Measurements from ENCODE around the gene INSIG2. TPM values are rescaled to one million over a fixed set of nuclear protein-coding genes. Genes with fewer than 3 reads are reported as not detected.
A peak's percentile ranks its signal among the peaks of the same experiment; 100 is the strongest.

Gene INSIG2
- total RNA-seq, 3 donors from 2014 or later (not counting 1 experiment from before 2014, with no cell fraction given): 9.5 to 20.5 (median 13.9) TPM

- ATAC-seq: no peak
- no peaks in the 10 kb centered on the region for H3K27me3 Mint-ChIP-seq (ENCODE audit: low read depth in 2 of 2)
- Histone ChIP-seq H3K27me3 (ENCODE audit: control insufficient read depth, insufficient read depth, low read length) (no peaks in the 10 kb centered on the region), H3K27ac (ENCODE audit: low read length) (no peak overlapping the region), H3K4me3 (ENCODE audit: low read length) (no peak overlapping the region), H3K9me3 (ENCODE audit: control insufficient read depth, insufficient read depth, low read length) (no peaks in the 10 kb centered on the region), H3K4me1 (ENCODE audit: control insufficient read depth, insufficient read depth, low read length) (peaks cover 4% of the 10 kb centered on the region), H3K36me3 (ENCODE audit: control insufficient read depth, insufficient read depth, low read length) (peaks cover 39% of the 10 kb centered on the region)
- no peaks in the 10 kb centered on the region for H3K9me3 Mint-ChIP-seq
- H3K36me3 Mint-ChIP-seq: no peaks in the 10 kb centered on the region
- H3K27ac Mint-ChIP-seq: no peak overlapping the region
- H3K4me1 Mint-ChIP-seq: peaks cover 27% of the 10 kb centered on the region in 2 donors
- intact Hi-C loops (cut with micrococcal nuclease): no loop called here
- TF ChIP-seq CTCF (IDR thresholded peaks at IDR 0.05): no peak
- DNase-seq: no peak
- WGBS (ENCODE audit: insufficient coverage): 85% methylated on average over 6 of the region's 6 CpGs
- no peak overlapping the region for H3K4me3 Mint-ChIP-seq
These were observed 14.3 kb downstream of the INSIG2 start for GRCh38 chr2:118102433-118103082.

- H3K4me1 Mint-ChIP-seq: peaks cover 11 to 13% of the 10 kb centered on the region in 2 donors
- H3K4me1 ChIP-seq (ENCODE audit: control insufficient read depth, insufficient read depth, low read length): no peaks in the 10 kb centered on the region
- TF ChIP-seq CTCF (IDR thresholded peaks at IDR 0.05): no peak
- no peak for DNase-seq
- 50% methylated on average over 1 of the region's 2 CpGs for WGBS (ENCODE audit: insufficient coverage)
- peaks cover 53% of the 10 kb centered on the region for H3K36me3 ChIP-seq (ENCODE audit: control insufficient read depth, insufficient read depth, low read length)
- H3K9me3 Mint-ChIP-seq: no peaks in the 10 kb centered on the region
- intact Hi-C loops (cut with micrococcal nuclease): no loop called here
- no peak overlapping the region for H3K4me3 ChIP-seq (ENCODE audit: low read length)
- no peaks in the 10 kb centered on the region for H3K27me3 Mint-ChIP-seq (ENCODE audit: low read depth in 2 of 2)
- ATAC-seq: peak in 1 of 3 donors; percentile 44
- no peaks in the 10 kb centered on the region for H3K9me3 ChIP-seq (ENCODE audit: control insufficient read depth, insufficient read depth, low read length)
- H3K27me3 ChIP-seq (ENCODE audit: control insufficient read depth, insufficient read depth, low read length): no peaks in the 10 kb centered on the region
- no peak overlapping the region for H3K4me3 Mint-ChIP-seq
- H3K36me3 Mint-ChIP-seq: no peaks in the 10 kb centered on the region
- no peak overlapping the region for H3K27ac Mint-ChIP-seq
- no peak overlapping the region for H3K27ac ChIP-seq (ENCODE audit: low read length)
These were observed 16.0 kb downstream of the INSIG2 start for GRCh38 chr2:118103951-118104940.

- Histone ChIP-seq H3K27ac (ENCODE audit: low read length) (no peak overlapping the region), H3K4me1 (ENCODE audit: control insufficient read depth, insufficient read depth, low read length) (no peaks in the 10 kb centered on the region), H3K36me3 (ENCODE audit: control insufficient read depth, insufficient read depth, low read length) (peaks cover 63% of the 10 kb centered on the region), H3K4me3 (ENCODE audit: low read length) (no peak overlapping the region), H3K9me3 (ENCODE audit: control insufficient read depth, insufficient read depth, low read length) (no peaks in the 10 kb centered on the region), H3K27me3 (ENCODE audit: control insufficient read depth, insufficient read depth, low read length) (no peaks in the 10 kb centered on the region)
- DNase-seq (no peak), ATAC-seq (no peak)
- intact Hi-C loops (cut with micrococcal nuclease): no loop called here
- Mint-ChIP-seq H3K9me3 (no peaks in the 10 kb centered on the region), H3K27me3 (ENCODE audit: low read depth in 2 of 2) (no peaks in the 10 kb centered on the region), H3K4me1 (peaks cover 5 to 11% of the 10 kb centered on the region in 2 donors), H3K27ac (no peak overlapping the region), H3K36me3 (no peaks in the 10 kb centered on the region), H3K4me3 (no peak overlapping the region)
- no peak for TF ChIP-seq CTCF (IDR thresholded peaks at IDR 0.05)
- 53% methylated on average over 4 of the region's 4 CpGs for WGBS (ENCODE audit: insufficient coverage)
These were observed 17.2 kb downstream of the INSIG2 start for GRCh38 chr2:118105497-118105896.
